Gastrocnemius medialis (tissue), 4 donors: ENCODE results near the gene CLNK. TPM values are rescaled to one million over a fixed set of nuclear protein-coding genes. Genes with fewer than 3 reads are reported as not detected.

Experiments
- ATAC-seq, 2 donors: fragments of 150-250 bp; one replicate each; pipeline ENCODE4 v1.9.1; 2016
- DNase-seq, 2 donors: peaks; one replicate each; pipeline ENCODE4 v3.0.0-alpha.2; 2019
- H3K27ac ChIP-seq, 4 donors: fragments of 200-600 bp; sonication (generic); 1 replicate in 1 of 4; 2 replicates in 3 of 4; pipeline ENCODE4 v1.5.1; 2016 to 2018; ENCODE audit warnings: mild to moderate bottlenecking in 2 of 4, moderate library complexity in 1 of 4
- H3K27me3 ChIP-seq, 3 donors: fragments of 200-600 bp; sonication (generic) in 2 of 3; 1 replicate in 1 of 3; 2 replicates in 2 of 3; pipeline versions ENCODE4 v1.5.1 to v1.6.0; 2016 to 2019; ENCODE audit warnings: mild to moderate bottlenecking in 1 of 3, moderate library complexity in 1 of 3
- H3K36me3 ChIP-seq, 2 donors: fragments of 200-600 bp; sonication (generic) in 1 of 2; one replicate each; pipeline ENCODE4 v1.5.1; 2017 to 2018
- H3K4me1 ChIP-seq, 2 donors: fragments of 200-600 bp; sonication (generic) in 1 of 2; one replicate each; pipeline ENCODE4 v1.5.1; 2016 to 2017; ENCODE audit warnings: mild to moderate bottlenecking in 2 of 2
- H3K4me3 ChIP-seq, 4 donors: fragments of 200-600 bp; sonication (generic) in 3 of 4; 1 replicate in 1 of 4; 2 replicates in 3 of 4; pipeline ENCODE4 v1.5.1; 2016 to 2019; ENCODE audit warnings: mild to moderate bottlenecking in 2 of 4
- H3K9me3 ChIP-seq, 3 donors: fragments of 200-600 bp; sonication (generic) in 2 of 3; 1 replicate in 1 of 3; 2 replicates in 2 of 3; pipeline ENCODE4 v1.5.1; 2016 to 2019
- CTCF ChIP-seq, 5 experiments: fragments of 450-650 bp in 3 of 5; fragments of 200-600 bp in 2 of 5; sonication (generic) in 2 of 5; IDR thresholded peaks in 4 of 5; conservative IDR thresholded peaks in 1 of 5; 1 replicate in 4 of 5; 2 replicates in 1 of 5; pipeline ENCODE4 v1.5.1; 2016 to 2019; ENCODE audit warnings: antibody characterized with exemption in 5 of 5, mild to moderate bottlenecking in 3 of 5, moderate library complexity in 3 of 5
- POLR2A ChIP-seq, 2 donors: fragments of 450-650 bp; IDR thresholded peaks; one replicate each; pipeline ENCODE4 v1.6.1; 2017; ENCODE audit warnings: antibody characterized with exemption in 2 of 2, mild to moderate bottlenecking in 2 of 2, moderate library complexity in 2 of 2
- in situ Hi-C, 4 donors: fragments of 200-750 bp; cut with MboI; loops; one replicate each; pipeline versions ENCODE4 v1.15.0 to v1.8.0; 2017; ENCODE audit warnings: low sequenced_read_pairs in 4 of 4
- intact Hi-C: fragments of 100-400 bp; cut with DNase I; formaldehyde crosslinking; loops from one replicate; pipeline ENCODE4 v1.15.1; 2023; ENCODE audit warnings: low total_unique reads
- total RNA-seq, 4 donors: library from RNA; depleted of rRNA; stranded (reverse); fragments of >200 nt; gene quantifications; one replicate each; pipeline versions ENCODE4 v1.1.0 to v1.2.3, GENCODE V29; 2016

Gene CLNK
- total RNA-seq, 4 donors from 2014 or later = not detected

- TF ChIP-seq POLR2A (IDR thresholded peaks at IDR 0.05) = no peak
- no peak for TF ChIP-seq CTCF (IDR thresholded peaks at IDR 0.05 in 4 of 5, conservative IDR thresholded peaks at IDR 0.05 in 1 of 5)
- intact Hi-C loops (no loop called here), in situ Hi-C loops (no loop called here)
- Histone ChIP-seq H3K4me3 (no peak overlapping the region), H3K4me1 (no peaks in the 10 kb centered on the region), H3K36me3 (no peaks in the 10 kb centered on the region), H3K27ac (no peak overlapping the region), H3K9me3 (no peaks in the 10 kb centered on the region), H3K27me3 (no peaks in the 10 kb centered on the region)
- ATAC-seq = no peak
- DNase-seq = no peak
Measured at GRCh38 chr4:10690185-10690907, 5.8 kb upstream of the CLNK start.

DNA sequence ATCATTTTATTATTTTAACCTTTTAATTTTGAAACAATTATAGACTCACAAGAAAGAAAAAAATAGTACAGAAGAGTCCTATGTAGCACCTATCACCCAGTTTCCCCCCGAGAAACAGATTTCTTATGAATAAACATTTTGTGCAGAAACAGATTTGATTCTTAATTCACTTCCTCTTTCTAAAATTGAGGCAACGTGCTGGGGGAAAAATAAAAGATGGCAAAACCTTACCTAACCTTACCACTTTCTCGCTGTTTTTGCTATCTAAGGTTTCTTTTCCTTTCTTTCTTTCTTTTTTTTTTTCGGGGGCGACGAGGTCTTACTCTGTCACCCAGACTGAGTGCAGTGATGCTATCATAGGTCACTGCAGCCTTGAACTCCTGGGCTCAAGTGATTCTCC, 4.3 kb upstream of the CLNK start:
- in situ Hi-C loops (no loop called here), intact Hi-C loops (no loop called here)
- H3K4me1 ChIP-seq = no peaks in the 10 kb centered on the region
- TF ChIP-seq CTCF (IDR thresholded peaks at IDR 0.05 in 4 of 5, conservative IDR thresholded peaks at IDR 0.05 in 1 of 5) = no peak
- TF ChIP-seq POLR2A (IDR thresholded peaks at IDR 0.05) = no peak
- ATAC-seq (no peak), DNase-seq (no peak)
- no peak overlapping the region for H3K27ac ChIP-seq
- H3K9me3 ChIP-seq = no peaks in the 10 kb centered on the region
- H3K27me3 ChIP-seq = no peaks in the 10 kb centered on the region
- H3K36me3 ChIP-seq = no peaks in the 10 kb centered on the region
- H3K4me3 ChIP-seq = no peak overlapping the region

DNA sequence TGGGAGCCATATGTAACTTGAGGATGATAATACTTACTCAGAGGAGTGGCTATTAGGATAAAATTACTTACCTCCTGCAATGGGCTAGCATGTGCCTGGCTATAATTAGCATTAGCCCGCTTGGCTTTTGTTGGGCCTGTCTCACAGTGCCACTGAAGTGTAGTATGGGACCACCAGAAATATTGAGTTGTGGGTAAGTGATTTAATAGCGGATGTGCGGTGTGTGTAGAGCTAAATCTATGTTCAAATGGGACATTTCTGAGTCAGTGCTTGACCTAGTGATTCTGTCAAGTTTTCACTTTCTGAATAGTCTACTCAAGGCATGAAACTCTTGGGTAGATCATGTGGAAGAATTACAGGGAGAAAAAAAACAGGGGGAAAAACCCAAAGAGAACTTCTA, 3.5 kb upstream of the CLNK start:
- TF ChIP-seq CTCF (IDR thresholded peaks at IDR 0.05 in 4 of 5, conservative IDR thresholded peaks at IDR 0.05 in 1 of 5) = no peak
- TF ChIP-seq POLR2A (IDR thresholded peaks at IDR 0.05) = no peak
- Histone ChIP-seq H3K27ac (no peak overlapping the region), H3K9me3 (no peaks in the 10 kb centered on the region), H3K36me3 (no peaks in the 10 kb centered on the region), H3K4me3 (no peak overlapping the region), H3K27me3 (no peaks in the 10 kb centered on the region), H3K4me1 (no peaks in the 10 kb centered on the region)
- intact Hi-C loops = no loop called here
- ATAC-seq = no peak
- no peak for DNase-seq
- in situ Hi-C loops = no loop called here

- no peak for ATAC-seq
Measured at GRCh38 chr4:10687526-10687925, 3.0 kb upstream of the CLNK start.

More at GRCh38 chr4:10687526-10687925, 3.0 kb upstream of the CLNK start:
- intact Hi-C loops (no loop called here), in situ Hi-C loops (no loop called here)
- no peak for DNase-seq
- Histone ChIP-seq H3K36me3 (no peaks in the 10 kb centered on the region), H3K4me3 (no peak overlapping the region), H3K27me3 (no peaks in the 10 kb centered on the region), H3K9me3 (no peaks in the 10 kb centered on the region), H3K4me1 (no peaks in the 10 kb centered on the region), H3K27ac (no peak overlapping the region)
- TF ChIP-seq POLR2A (IDR thresholded peaks at IDR 0.05) = no peak
- TF ChIP-seq CTCF (IDR thresholded peaks at IDR 0.05 in 4 of 5, conservative IDR thresholded peaks at IDR 0.05 in 1 of 5) = no peak
